K562 (cell line): Measurements from ENCODE around the gene RPL36AL. TPM values are rescaled to one million over a fixed set of nuclear protein-coding genes. Genes with fewer than 3 reads are reported as not detected.
A peak's percentile ranks its signal among the peaks of the same experiment; 100 is the strongest.

Source experiments
- HCFC1 ChIP-seq: IDR thresholded peaks from 2 replicates; pipeline ENCODE4 v1.6.1; 2012; ENCODE audit warnings: low read depth, low read length, improper control_type of control experiment
- HNRNPLL ChIP-seq: fragments of 200-400 bp; formaldehyde crosslinking; IDR thresholded peaks from 2 replicates; pipeline ENCODE4 v1.6.1; 2017; ENCODE audit warnings: low read length, low read depth, mild to moderate bottlenecking; ENCODE audit not compliant: poor library complexity, severe bottlenecking
- MCM2 ChIP-seq: fragments of 450-650 bp; IDR thresholded peaks from 2 replicates; pipeline ENCODE4 v1.6.1; 2017; ENCODE audit warnings: low read depth, mild to moderate bottlenecking
- MCM7 ChIP-seq, 2 experiments: fragments of 450-650 bp; IDR thresholded peaks; 2 replicates each; pipeline ENCODE4 v1.6.1; 2016 to 2018
- NCOA6 ChIP-seq: fragments of 450-650 bp; IDR thresholded peaks from 2 replicates; pipeline ENCODE4 v1.6.1; 2017; ENCODE audit warnings: mild to moderate bottlenecking
- NFE2 ChIP-seq: IDR thresholded peaks from 2 replicates; pipeline ENCODE4 v1.6.1; 2014; ENCODE audit warnings: antibody characterized with exemption, low read depth
- NONO ChIP-seq, 2 experiments: fragments of 200-400 bp in 1 of 2; fragments of 450-650 bp in 1 of 2; formaldehyde crosslinking in 1 of 2; IDR thresholded peaks; 2 replicates each; pipeline ENCODE4 v1.6.1; 2017; ENCODE audit warnings: low read depth in 2 of 2, mild to moderate bottlenecking in 2 of 2, moderate library complexity in 2 of 2, low read length in 1 of 2
- NR3C1 ChIP-seq: sonication (generic); formaldehyde crosslinking; IDR thresholded peaks from 2 replicates; pipeline ENCODE4 v1.8.1; 2022; ENCODE audit warnings: missing genetic modification reagents
- NR4A1 ChIP-seq, 2 experiments: fragments of 250-450 bp in 1 of 2; fragments of 450-650 bp in 1 of 2; sonication (Bioruptor Pico) in 1 of 2; IDR thresholded peaks; 2 replicates each; pipeline versions ENCODE4 v1.4.0 to v1.6.1; 2016 to 2020; ENCODE audit warnings: mild to moderate bottlenecking in 2 of 2, missing compliant biosample characterization in 1 of 2, missing genetic modification characterization in 1 of 2, moderate library complexity in 1 of 2
- NUFIP1 ChIP-seq: fragments of 450-650 bp; IDR thresholded peaks from 2 replicates; pipeline ENCODE4 v1.6.1; 2018; ENCODE audit not compliant: partially characterized antibody
- PTRF ChIP-seq: fragments of 450-650 bp; IDR thresholded peaks from 2 replicates; pipeline ENCODE4 v1.6.1; 2016; ENCODE audit warnings: mild to moderate bottlenecking, missing genetic modification characterization, missing compliant biosample characterization
- RB1 ChIP-seq: fragments of 450-650 bp; IDR thresholded peaks from 2 replicates; pipeline ENCODE4 v1.6.1; 2017; ENCODE audit warnings: low read depth, mild to moderate bottlenecking
- SMARCC2 ChIP-seq: fragments of 450-650 bp; IDR thresholded peaks from 2 replicates; pipeline ENCODE4 v1.6.1; 2017; ENCODE audit warnings: antibody characterized with exemption, moderate library complexity, mild to moderate bottlenecking, low read depth
- SREBF2 ChIP-seq: sonication (generic); formaldehyde crosslinking; IDR thresholded peaks from 2 replicates; pipeline ENCODE4 v1.4.0; 2020; ENCODE audit warnings: mild to moderate bottlenecking, missing genetic modification reagents
- STAG1 ChIP-seq: sonication (generic); formaldehyde crosslinking; IDR thresholded peaks from 2 replicates; pipeline ENCODE4 v1.5.0; 2020; ENCODE audit warnings: missing genetic modification reagents, borderline replicate concordance
- XRCC5 ChIP-seq: fragments of 200-400 bp; formaldehyde crosslinking; IDR thresholded peaks from 2 replicates; pipeline ENCODE4 v1.6.1; 2017; ENCODE audit warnings: low read depth, mild to moderate bottlenecking, low read length
- ZC3H11A ChIP-seq: IDR thresholded peaks from 2 replicates; pipeline ENCODE4 v1.6.1; 2012; ENCODE audit warnings: low read depth, low read length, improper control_type of control experiment
- ZNF140 ChIP-seq: fragments of 250-450 bp; sonication (Bioruptor Pico); IDR thresholded peaks from 2 replicates; pipeline ENCODE4 v1.8.0; 2021; ENCODE audit warnings: moderate library complexity, mild to moderate bottlenecking, inconsistent platforms
- ZNF184 ChIP-seq: sonication (generic); formaldehyde crosslinking; IDR thresholded peaks from 2 replicates; pipeline ENCODE4 v1.5.0; 2020; ENCODE audit warnings: missing genetic modification reagents
- ZNF263 ChIP-seq: sonication (generic); formaldehyde crosslinking; IDR thresholded peaks from 2 replicates; pipeline ENCODE4 v1.8.0; 2022; ENCODE audit warnings: mild to moderate bottlenecking, missing genetic modification reagents, borderline replicate concordance
- ZNF431 ChIP-seq: sonication (generic); formaldehyde crosslinking; IDR thresholded peaks from 2 replicates; pipeline ENCODE4 v1.8.0; 2022; ENCODE audit warnings: mild to moderate bottlenecking, missing genetic modification reagents
- ZNF785 ChIP-seq: fragments of 250-450 bp; sonication (Bioruptor Pico); IDR thresholded peaks from 2 replicates; pipeline ENCODE4 v1.4.0; 2020; ENCODE audit warnings: mild to moderate bottlenecking
- ZNF79 ChIP-seq: fragments of 250-450 bp; sonication (Bioruptor Pico); IDR thresholded peaks from 2 replicates; pipeline ENCODE4 v1.4.0; 2020; ENCODE audit warnings: low read depth, mild to moderate bottlenecking, moderate library complexity
- polyA plus RNA-seq, 8 experiments: library from polyadenylated mRNA; depleted of rRNA in 4 of 8; stranded (reverse) in 5 of 8; unstranded in 3 of 8; fragments of >200 nt; fragmentation: Nextera tagmentation in 2 of 8; fragmentation: Illumina TruSeq in 1 of 8; extraction: Ambion mirVana in 2 of 8; extraction: Trizol in 1 of 8; gene quantifications; 2 replicates each; pipeline versions ENCODE4 v1.2.1 to v1.2.3, GENCODE V29; 2011 to 2014; ENCODE audit warnings: inconsistent platforms in 1 of 8, missing spikeins in 1 of 8
- total RNA-seq, 7 experiments: library from RNA; depleted of rRNA in 6 of 7; stranded (reverse); fragments of >200 nt in 6 of 7; fragmentation: Illumina TruSeq in 2 of 7; extraction: Trizol in 2 of 7; gene quantifications; 2 replicates each; pipeline versions ENCODE4 v1.2.1 to v1.2.3, GENCODE V29; 2011 to 2021; ENCODE audit warnings: low replicate concordance in 1 of 7
- TF ChIP-seq, protein P1 (sequence below): fragments of 250-450 bp; sonication (Bioruptor Pico); IDR thresholded peaks from 2 replicates; pipeline ENCODE4 v1.4.0; 2020; ENCODE audit warnings: mild to moderate bottlenecking

Gene RPL36AL
- total and polyA plus RNA-seq, 9 of the 15 experiments (the other 6 are each of a cell fraction or from before 2014, with no cell fraction given): 146 to 674 (median 360) TPM

GRCh38 chr14:49620182-49621113, at the start of gene RPL36AL, which contains the start of gene MGAT2 (continued):
- peak; percentile 88 for TF ChIP-seq HNRNPLL
- peak; percentile 22; the same call in 1 of the 2 replicates for TF ChIP-seq SMARCC2
- no peak for TF ChIP-seq PTRF (tag)
- TF ChIP-seq ZC3H11A: no peak
- peak in 1 of 2 experiments; percentile 58; a peak in 1 of 4 replicates for TF ChIP-seq NONO (IDR thresholded peaks at IDR 0.05; ENCODE audit: low read depth in 2 of 2, low read length in 1 of 2)
- TF ChIP-seq STAG1: no peak
- TF ChIP-seq HCFC1: peak; percentile 34
- no peak; the same call in 1 of the 2 replicates for TF ChIP-seq RB1
- TF ChIP-seq ZNF79: no peak
- no peak for TF ChIP-seq MCM2
- TF ChIP-seq MCM7 (IDR thresholded peaks at IDR 0.05): no peak
- TF ChIP-seq NR4A1 (CRISPR knock-in tag; IDR thresholded peaks at IDR 0.05): no peak
- no peak for TF ChIP-seq NR4A1 (tag; IDR thresholded peaks at IDR 0.05)
- TF ChIP-seq XRCC5: no peak; the same call in 1 of the 2 replicates
- TF ChIP-seq SREBF2 (CRISPR knock-in tag): no peak
- TF ChIP-seq NR3C1 (CRISPR knock-in tag): no peak
- no peak for TF ChIP-seq ZNF184 (CRISPR knock-in tag)
- no peak for TF ChIP-seq ZNF140 (CRISPR knock-in tag)
- no peak for TF ChIP-seq NFE2
- no peak for TF ChIP-seq ZNF785 (CRISPR knock-in tag)
- TF ChIP-seq ZNF263 (CRISPR knock-in tag): no peak
- no peak for TF ChIP-seq ZNF431 (CRISPR knock-in tag)
- TF ChIP-seq NCOA6: no peak
- TF ChIP-seq NUFIP1: no peak
- TF ChIP-seq, protein P1, sequence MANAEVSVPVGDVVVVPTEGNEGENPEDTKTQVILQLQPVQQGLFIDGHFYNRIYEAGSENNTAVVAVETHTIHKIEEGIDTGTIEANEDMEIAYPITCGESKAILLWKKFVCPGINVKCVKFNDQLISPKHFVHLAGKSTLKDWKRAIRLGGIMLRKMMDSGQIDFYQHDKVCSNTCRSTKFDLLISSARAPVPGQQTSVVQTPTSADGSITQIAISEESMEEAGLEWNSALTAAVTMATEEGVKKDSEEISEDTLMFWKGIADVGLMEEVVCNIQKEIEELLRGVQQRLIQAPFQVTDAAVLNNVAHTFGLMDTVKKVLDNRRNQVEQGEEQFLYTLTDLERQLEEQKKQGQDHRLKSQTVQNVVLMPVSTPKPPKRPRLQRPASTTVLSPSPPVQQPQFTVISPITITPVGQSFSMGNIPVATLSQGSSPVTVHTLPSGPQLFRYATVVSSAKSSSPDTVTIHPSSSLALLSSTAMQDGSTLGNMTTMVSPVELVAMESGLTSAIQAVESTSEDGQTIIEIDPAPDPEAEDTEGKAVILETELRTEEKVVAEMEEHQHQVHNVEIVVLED (CRISPR knock-in tag): 0 out of 2 replicates have a peak, but pooled peaks have one; percentile 6
